Right renal cortex interstitium (tissue), 3 donors: ENCODE data around the gene EVL. TPM values are rescaled to one million over a fixed set of nuclear protein-coding genes. Genes with fewer than 3 reads are reported as not detected.
"Not testable (repeated sequence)": the region's sequence is repeated elsewhere in the genome, so short reads cannot be mapped to it uniquely, and the experiment has no call there.

ENCODE experiments used
- DNase-seq, 3 donors: peaks; one replicate each; pipeline ENCODE4 v3.0.0-alpha.2; 2013; ENCODE audit warnings: low read depth in 3 of 3, low spot score in 2 of 3
- polyA plus RNA-seq, 3 donors: library from polyadenylated mRNA; unstranded; fragments of 120-200 nt; gene quantifications; one replicate each; pipeline ENCODE4 v1.2.1, GENCODE V29; 2013; ENCODE audit not compliant: insufficient read length in 3 of 3

Gene EVL
- polyA plus RNA-seq, 3 donors: 98.1 to 104 (median 99.9) TPM

DNA sequence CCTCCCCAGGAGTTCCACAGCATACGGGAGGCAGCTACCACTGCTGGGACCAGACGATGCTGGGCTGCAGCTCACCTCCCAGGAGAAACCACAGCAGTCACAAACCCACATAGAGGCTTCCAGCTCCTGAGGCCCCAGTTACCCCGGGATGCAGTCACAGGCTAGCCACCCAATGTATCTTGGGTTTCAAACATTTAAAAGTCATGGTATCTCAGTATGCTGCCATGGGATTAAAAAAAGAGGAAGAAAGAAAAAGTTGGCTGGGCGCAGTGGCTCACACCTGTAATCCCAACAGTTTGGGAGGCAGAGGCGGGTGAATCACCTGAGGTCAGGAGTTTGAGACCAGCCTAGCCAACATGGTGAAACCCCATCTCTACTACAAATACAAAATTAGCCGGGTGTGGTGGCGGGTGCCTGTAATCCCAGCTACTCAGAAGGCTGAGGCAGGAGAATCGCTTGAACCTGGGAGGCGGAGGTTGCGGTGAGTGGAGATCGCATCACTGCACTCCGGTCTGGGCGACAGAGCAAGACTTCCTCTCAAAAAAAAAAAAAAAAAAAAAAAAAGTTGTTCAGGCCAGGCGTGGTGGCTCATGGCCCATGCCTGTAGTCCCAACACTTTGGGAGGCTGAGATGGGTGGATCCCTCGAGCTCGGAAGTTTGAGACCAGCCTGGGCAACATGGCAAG is 92.5 kb downstream of the EVL start:
- not testable (repeated sequence) for DNase-seq

- no peak for DNase-seq
Measured at GRCh38 chr14:100158566-100159093, 93.4 kb downstream of the EVL start.

DNA sequence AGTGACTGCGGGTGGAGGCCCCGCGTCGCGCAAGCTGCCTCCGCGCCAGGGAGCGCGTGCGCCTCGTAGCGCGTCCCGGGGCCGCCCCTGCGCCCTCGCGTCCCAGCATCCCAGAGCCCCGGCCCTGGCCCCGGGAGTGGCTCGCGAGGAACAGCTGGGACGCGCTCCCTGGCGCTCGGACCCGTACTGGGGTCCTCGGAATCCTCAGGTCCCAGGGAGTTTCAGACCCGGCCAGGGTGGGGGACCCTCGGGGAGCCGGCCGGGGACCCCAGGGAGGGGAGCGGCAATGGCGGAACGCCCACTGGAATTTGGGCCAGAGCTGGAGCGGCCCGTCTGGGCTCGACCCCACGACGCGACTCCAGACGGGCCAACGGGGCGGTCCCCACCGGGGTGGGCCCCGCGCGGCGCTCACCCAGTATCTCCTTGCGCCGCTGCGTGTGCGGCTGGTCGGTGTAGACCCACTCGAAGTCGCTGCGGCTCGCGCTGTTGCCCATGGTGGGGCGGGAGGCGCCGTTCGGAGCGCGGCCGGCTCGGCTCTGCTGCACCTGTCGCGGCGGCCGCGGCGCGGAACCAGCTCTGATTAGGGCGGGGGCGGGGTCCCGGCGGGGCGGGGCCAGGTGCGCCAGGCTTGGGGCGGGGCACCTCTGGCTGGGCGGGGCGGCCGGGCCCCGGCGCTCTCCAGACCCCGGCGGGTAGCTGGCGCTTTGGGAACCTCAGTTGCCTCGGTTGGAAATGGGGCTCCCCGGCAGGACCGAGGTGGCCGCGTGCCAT is 94.1 kb downstream of the EVL start, which contains the start of gene DEGS2:
TSS of gene DEGS2 (minus strand) at position 552 of the 771 bp plus-strand sequence. CDS start at position 494, 58 bp downstream.
- DNase-seq: no peak

DNA sequence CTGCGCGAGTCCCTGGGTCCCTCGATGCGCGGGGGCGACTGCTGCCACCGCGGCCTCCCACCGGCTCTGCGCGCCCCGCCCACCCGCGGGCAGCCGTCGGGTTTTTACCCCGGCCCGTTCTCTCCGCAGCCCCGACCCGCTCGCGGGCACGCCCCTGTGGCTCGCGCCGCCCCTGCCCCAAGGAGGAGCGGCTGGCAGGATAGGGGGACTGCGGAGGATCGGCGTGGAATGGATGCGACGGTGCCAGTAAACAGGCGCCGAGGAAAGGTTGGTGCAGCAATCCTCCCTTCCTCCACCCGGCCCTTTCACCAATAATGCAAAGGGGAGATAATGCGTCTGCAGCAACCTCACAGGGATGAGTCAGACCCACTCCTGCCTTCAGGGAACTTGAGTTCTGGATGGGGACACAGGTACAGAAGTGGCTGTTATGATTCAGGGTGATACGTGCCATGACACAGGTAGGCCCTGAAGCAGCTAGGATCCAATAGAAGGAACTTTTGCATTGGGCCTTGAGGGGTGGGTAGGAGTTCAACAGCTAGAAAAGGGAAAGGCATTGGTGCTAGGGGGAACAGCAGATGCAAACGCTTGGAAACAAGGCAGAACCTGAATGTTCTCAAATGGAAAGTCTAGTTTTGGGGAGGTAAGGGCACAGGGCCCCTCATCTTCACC is 94.8 kb downstream of the EVL start:
- no peak for DNase-seq

DNA sequence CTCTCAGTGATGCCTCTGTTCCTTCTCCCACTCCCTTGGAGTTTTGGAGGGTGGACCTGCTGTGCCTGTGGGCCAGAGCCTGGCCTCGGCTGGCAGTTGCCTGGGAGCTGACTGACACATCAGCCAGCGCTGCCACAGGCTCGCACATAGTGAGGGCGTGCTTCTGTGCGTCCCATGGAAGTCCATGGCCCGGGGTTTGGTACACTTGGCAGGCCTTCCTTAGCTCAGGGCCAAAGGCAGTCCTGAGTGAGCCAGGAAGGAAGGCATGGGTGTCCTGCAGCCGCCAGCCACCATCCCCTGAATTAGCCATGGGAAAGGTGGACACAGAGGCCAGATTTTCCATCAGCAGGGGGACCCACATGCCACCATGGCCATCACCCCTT is 95.3 kb downstream of the EVL start:
- DNase-seq: no peak

DNA sequence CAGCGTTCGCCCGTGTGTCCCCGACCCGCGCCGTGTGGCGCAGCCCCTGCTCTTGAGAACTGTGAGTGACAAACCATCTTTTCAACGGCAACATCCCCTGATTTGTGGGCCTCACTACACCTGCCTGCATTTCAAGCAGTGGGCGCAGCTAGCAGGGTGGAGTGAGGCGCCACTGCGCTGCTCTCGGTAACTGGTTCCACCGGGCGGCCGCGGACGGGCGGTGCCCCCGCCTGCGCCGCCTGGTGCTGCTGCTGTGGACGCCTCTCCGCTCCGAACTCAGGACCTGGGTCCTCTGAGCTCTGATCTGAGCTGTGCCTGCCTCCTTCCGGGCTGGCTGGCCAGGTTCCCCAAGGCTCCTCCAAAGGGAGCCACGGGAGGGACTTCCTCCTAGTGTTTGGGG is 100.2 kb downstream of the EVL start:
- DNase-seq: no peak

- no peak for DNase-seq
Measured at GRCh38 chr14:100165831-100166440, 100.7 kb downstream of the EVL start.

GRCh38 chr14:100168506-100168905 is 103.3 kb downstream of the EVL start:
- no peak for DNase-seq

- no peak for DNase-seq
Measured at GRCh38 chr14:100170880-100171279, 105.7 kb downstream of the EVL start.

- DNase-seq: no peak
Measured at GRCh38 chr14:100172811-100173210, 107.6 kb downstream of the EVL start.

DNA sequence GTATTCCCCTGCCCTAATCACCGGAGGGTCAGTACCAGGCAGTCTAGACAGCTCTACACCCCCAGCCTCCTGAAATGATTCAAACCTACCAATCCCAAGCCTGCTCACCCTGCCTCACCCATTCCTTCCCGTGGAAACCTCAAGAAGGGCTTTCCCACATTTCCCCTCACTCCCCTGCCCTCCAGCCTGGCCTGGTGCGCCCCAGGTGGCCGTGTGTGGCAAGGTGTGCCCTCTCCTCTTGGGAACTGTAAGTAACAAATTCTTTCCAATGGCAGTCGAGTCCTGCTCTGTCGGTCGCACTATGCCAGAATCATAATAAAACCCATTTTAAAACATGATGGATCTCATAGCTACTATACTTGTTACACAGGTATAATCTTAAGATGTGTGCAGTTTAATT is 108.1 kb downstream of the EVL start:
- DNase-seq: no peak

DNA sequence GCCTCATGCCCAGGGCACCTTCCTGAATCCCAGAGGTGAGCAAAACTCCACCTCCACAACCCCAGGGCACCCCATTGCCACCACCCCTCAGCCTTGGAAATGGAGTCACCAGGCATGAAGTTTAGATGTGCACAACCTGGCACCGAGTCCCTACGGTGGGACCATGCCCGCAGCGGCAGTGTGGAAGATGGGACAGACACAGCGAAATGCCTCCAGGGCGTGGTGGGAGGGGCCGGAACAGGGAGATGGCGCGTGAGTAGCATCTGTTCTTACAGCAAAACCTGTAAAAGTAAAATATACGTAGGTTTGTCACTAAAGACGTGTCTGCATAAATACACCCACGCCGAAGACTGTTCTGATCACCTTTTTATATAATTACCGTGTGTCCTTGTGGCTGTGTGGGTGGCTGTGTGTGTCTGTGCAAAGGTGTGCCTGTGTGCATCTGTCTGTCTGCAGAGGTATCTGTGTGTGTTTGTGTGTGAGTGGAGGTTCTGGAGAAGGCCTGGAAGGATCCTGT is 111.6 kb downstream of the EVL start:
- DNase-seq: no peak

DNA sequence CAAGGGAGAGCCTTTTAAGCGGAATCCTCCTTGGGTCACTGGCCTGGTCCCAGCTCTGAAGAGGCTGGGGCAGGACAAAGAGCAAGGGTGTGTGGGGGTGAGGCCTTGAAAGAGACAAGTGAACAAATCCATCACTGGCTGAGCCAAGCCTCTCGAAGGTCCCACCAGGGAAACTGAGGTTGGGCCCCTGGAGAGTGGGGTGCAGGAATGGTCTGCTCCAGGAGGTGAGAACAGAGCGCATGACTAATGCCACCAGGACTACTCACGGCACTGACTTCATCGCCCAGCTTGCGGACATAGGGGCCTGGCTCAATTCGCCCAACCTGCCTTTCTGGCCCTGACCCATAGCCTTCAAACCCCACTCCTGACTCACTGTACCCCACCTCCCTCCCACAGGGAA is 113.5 kb downstream of the EVL start:
- no peak for DNase-seq

GRCh38 chr14:100180671-100181070 is 115.4 kb downstream of the EVL start:
- not testable (repeated sequence) for DNase-seq

- DNase-seq: not testable (repeated sequence)
Measured at GRCh38 chr14:100181876-100182551, 116.8 kb downstream of the EVL start.

DNA sequence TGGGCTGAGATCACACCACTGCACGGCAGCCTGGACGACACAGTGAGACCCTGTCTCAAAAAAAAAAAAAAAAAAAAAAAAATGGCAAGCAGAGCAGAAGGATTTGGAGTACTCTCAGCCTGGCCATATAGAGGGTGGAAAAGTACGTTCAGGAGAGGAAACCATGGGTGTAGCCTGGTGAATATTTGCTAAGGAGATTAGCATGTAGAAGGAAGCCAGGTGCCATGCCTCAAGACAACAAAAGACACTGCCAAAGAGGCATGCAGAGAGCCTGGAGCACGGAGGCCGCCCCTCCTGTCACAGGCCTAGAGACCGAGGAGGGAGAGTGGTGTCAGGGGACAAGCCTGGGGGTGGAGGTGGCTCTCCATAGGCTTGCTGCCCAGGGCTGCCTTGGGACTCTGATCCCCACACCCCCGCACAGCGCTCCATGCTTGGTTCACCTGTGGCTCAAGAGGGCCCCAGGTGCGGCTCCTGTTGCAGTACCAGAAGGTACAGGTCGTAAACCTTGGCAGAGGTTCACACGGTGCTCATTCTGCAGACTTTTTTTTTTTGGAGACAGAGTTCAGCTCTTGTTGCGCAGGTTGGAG is 122.1 kb downstream of the EVL start:
- no peak for DNase-seq

DNA sequence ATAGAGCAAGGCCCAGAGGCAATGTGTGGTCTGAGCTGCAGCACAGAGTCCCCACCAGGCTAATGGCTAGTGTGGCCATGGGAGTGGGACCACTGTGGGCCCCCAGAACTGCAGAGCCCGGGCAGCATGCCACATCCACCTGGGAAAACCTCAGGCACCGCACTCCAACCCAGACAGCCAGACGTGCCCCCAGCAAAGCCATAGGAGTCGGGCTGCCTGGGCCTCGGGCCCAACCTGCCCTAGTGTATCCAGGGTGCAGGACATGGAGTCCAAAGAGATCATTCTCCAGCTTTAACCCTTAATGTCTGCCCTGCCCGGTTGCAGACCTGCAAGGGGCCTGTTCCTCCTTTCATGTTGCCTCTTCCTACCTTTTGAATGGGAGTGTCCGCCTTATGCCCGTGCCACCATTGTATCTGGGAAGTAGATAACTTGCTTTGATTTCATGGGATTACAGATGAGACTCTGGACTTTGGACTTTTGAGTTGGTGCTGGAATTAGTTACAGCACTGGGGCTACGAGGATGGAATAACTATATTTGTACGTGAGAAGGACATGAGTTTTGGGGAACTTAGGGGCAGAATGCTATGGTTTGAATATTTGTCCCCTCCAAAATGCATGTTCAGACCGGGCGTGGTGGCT is 123.3 kb downstream of the EVL start:
- no peak for DNase-seq

DNA sequence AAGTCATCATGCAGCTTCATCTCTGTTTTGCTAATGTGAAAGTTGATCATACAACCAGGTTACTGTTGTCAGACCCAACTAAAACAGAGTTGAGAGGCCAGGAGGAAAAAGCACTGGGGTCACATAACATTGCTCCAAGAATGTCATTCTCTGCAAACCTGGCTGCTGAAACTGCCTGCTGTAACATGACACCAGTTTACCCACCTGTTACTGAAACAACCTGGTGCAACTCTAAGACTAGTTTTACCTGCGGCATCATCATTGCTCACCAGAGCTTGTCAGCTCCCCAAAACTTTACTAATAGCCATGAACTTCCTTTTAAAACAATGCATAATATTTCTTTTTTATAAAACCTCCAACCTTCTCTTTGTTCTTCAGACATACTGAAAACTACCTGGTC is 124.9 kb downstream of the EVL start:
- no peak for DNase-seq

GRCh38 chr14:100191584-100192249 is 126.5 kb downstream of the EVL start:
- no peak for DNase-seq
